WERI-Rb-1 (cell line): ENCODE results near the gene MCU.

Experiments
- DNase-seq: peaks from one replicate; pipeline ENCODE4 v3.0.0-alpha.2; 2020
- H3K27ac ChIP-seq: fragments of 250-450 bp; sonication (Bioruptor Pico); 2 replicates; pipeline ENCODE4 v1.5.1; 2020; ENCODE audit warnings: mild to moderate bottlenecking, moderate library complexity
- H3K27me3 ChIP-seq: fragments of 250-450 bp; sonication (Bioruptor Pico); 2 replicates; pipeline ENCODE4 v1.5.1; 2021; ENCODE audit warnings: mild to moderate bottlenecking, low read depth, moderate library complexity; ENCODE audit not compliant: insufficient read depth, severe bottlenecking
- H3K36me3 ChIP-seq: fragments of 250-450 bp; sonication (Bioruptor Pico); 2 replicates; pipeline ENCODE4 v1.5.1; 2020; ENCODE audit warnings: mild to moderate bottlenecking, moderate library complexity
- H3K4me3 ChIP-seq: 2 replicates; pipeline ENCODE4 v1.5.1; 2011; ENCODE audit warnings: low read depth, mild to moderate bottlenecking, control low read depth, low read length
- H3K9me3 ChIP-seq: fragments of 250-450 bp; sonication (Bioruptor Pico); 2 replicates; pipeline ENCODE4 v1.5.1; 2021; ENCODE audit warnings: mild to moderate bottlenecking, moderate library complexity; ENCODE audit not compliant: severe bottlenecking
- CTCF ChIP-seq: IDR thresholded peaks from 2 replicates; pipeline ENCODE4 v1.5.1; 2011; ENCODE audit warnings: low read depth, mild to moderate bottlenecking, control low read depth, inconsistent platforms, low read length

MCU gene

GRCh38 chr10:72772031-72772430 lies 80.1 kb downstream of the MCU start:
- no peaks in the 10 kb centered on the region for H3K9me3 ChIP-seq

GRCh38 chr10:72779874-72780273 lies 87.9 kb downstream of the MCU start:
- no peaks in the 10 kb centered on the region for H3K36me3 ChIP-seq

More at GRCh38 chr10:72772031-72772430, 80.1 kb downstream of the MCU start:
- H3K27ac ChIP-seq: no peak overlapping the region
- no peak overlapping the region for H3K4me3 ChIP-seq
- no peaks in the 10 kb centered on the region for H3K36me3 ChIP-seq
- H3K27me3 ChIP-seq: no peaks in the 10 kb centered on the region
- TF ChIP-seq CTCF: no peak
- DNase-seq: no peak

GRCh38 chr10:72782649-72783330 lies 90.8 kb downstream of the MCU start:
- Histone ChIP-seq H3K4me3 (no peak overlapping the region), H3K27ac (no peak overlapping the region), H3K36me3 (no peaks in the 10 kb centered on the region), H3K27me3 (no peaks in the 10 kb centered on the region), H3K9me3 (no peaks in the 10 kb centered on the region)
- no peak for TF ChIP-seq CTCF
- no peak for DNase-seq

More at GRCh38 chr10:72779874-72780273, 87.9 kb downstream of the MCU start:
- no peak overlapping the region for H3K4me3 ChIP-seq
- no peak for DNase-seq
- no peaks in the 10 kb centered on the region for H3K9me3 ChIP-seq
- no peaks in the 10 kb centered on the region for H3K27me3 ChIP-seq
- H3K27ac ChIP-seq: no peak overlapping the region
- TF ChIP-seq CTCF: no peak

- H3K27me3 ChIP-seq: no peaks in the 10 kb centered on the region
- DNase-seq: no peak
- no peak overlapping the region for H3K4me3 ChIP-seq
- H3K9me3 ChIP-seq: no peaks in the 10 kb centered on the region
- H3K27ac ChIP-seq: no peak overlapping the region
- no peak for TF ChIP-seq CTCF
- no peaks in the 10 kb centered on the region for H3K36me3 ChIP-seq
Observed at GRCh38 chr10:72783410-72783833, 91.5 kb downstream of the MCU start.

GRCh38 chr10:72784551-72785351 lies 92.8 kb downstream of the MCU start:
- TF ChIP-seq CTCF: no peak
- no peaks in the 10 kb centered on the region for H3K9me3 ChIP-seq
- no peaks in the 10 kb centered on the region for H3K36me3 ChIP-seq
- peak; percentile 25 for DNase-seq
- H3K4me3 ChIP-seq: no peak overlapping the region
- H3K27me3 ChIP-seq: no peaks in the 10 kb centered on the region
- H3K27ac ChIP-seq: no peak overlapping the region
